Fibroblast of upper back skin (primary cell): Measurements from ENCODE around the gene SLC18A2.

Source experiments
- DNase-seq: peaks from one replicate; pipeline ENCODE4 v3.0.0-alpha.2; 2013

The SLC18A2 gene

DNA sequence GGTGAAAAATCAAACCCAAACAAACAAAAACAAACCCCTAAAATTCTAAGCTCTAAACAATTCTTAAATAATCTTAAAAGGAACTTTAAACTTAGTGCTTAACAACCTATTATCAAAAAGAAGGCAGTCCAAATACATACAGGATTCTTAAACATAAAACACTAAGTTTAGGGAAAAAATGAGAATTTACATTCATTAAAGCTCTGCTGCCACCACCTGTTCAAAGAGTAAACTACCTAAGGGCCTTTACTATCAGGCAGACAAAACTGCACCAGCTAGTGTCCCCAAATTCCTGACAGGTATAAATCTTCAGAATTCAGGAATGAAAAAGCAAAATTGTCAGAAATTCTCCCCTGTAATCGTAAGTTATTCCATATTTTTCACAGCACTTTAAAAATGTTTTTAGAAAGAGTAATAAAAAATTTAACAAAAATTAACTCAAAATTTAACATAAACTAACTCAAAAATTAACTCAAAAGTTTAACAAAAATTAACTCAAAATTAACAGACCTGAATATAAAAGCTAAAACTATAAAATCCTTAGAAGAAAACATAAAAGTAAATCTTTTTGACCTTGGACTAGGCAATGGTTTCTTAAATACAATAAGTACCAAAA lies 79.2 kb downstream of the SLC18A2 start:
- peak; percentile 22 for DNase-seq

DNA sequence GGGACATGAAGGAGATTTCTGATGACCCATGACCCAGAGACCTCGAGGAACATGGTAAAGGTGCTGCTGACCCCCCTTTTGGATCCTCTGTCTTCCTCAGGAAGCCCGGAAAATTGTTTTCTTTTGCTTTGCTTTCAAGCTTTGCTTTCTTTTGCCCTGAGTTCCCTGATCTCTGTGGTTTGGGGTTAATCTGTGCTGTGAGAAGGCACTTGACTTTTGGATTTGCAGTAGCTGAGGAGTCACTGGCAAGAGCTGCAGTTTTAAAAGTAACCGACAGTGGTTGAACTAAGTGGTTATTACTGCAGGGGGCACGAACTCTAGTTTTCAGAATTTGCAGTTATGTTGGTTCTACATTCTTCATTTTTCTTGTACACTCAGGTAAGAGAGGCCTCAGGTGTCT lies 81.3 kb downstream of the SLC18A2 start:
- no peak for DNase-seq

DNA sequence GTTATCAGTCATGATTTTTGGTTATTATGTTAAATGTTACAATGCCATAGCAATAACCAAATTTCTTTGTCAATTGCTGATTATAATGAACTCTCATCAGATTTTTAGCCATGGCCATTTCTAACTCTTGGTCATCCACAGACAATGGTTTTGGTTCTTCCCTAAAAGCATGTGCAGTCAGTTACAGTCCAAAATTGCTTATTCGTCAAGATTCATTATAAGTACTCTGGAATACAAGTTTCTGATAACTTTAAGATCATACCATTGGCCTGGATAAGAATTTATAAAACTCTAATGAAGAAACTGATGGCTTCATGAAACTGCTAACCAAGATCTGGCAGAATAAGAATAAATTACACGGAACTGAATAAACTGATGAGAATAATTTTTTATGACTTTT lies 83.5 kb downstream of the SLC18A2 start:
- no peak for DNase-seq

DNA sequence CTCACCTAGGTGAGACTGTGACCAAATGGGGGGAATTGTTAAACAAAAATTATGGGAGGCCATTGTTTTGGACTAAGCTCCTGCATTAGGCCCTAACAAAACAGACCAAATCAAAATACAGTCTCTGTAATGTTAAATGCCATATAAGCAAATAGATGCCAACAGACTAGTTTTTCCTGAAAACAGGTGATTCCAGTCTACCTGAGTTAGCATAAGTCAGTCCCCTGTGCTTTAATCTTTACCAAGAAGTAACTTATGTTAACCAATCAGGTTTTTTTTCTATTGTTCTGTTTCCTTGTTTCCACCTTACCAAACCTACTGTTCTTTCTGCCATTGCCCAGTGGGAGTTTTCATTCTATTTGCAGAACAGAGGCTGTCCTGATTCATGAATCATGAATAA lies 86.3 kb downstream of the SLC18A2 start:
- DNase-seq = no peak
